ENCODE results near the gene SPATS2L.

- TF ChIP-seq POLR2A (IDR thresholded peaks at IDR 0.05; ENCODE audit: low read length) (no peak), RCOR1 (IDR thresholded peaks at IDR 0.05; ENCODE audit: low read depth, low read length) (no peak), CTCF (IDR thresholded peaks at IDR 0.05) (no peak)
Measured at GRCh38 chr2:200399636-200400035, 93.1 kb downstream of the SPATS2L start.

Data from A549 (cell line).